Panc1 (cell line): Measurements from ENCODE around the gene WBP1L. TPM values are rescaled to one million over a fixed set of nuclear protein-coding genes. Genes with fewer than 3 reads are reported as not detected.

ENCODE experiments used
- ATAC-seq: fragments of 200-7000 bp; cut with Tn5 transposase; 2 replicates; pipeline ENCODE4 v1.9.1; 2020; ENCODE audit warnings: mild to moderate bottlenecking, moderate library complexity
- BruUV-seq: library from RNA; stranded (reverse); fragments of 400-500 nt; replicated peaks from 2 replicates; lab custom pipeline; 2021; lab: Mats Ljungman, UMichigan
- CTCF ChIA-PET: fragments of 300-600 bp; sonication (Branson Sonifier 250); formaldehyde crosslinking; loops from one replicate; lab custom pipeline; 2022; ENCODE audit warnings: antibody characterized with exemption; lab: Charles Lee
- POLR2A ChIA-PET: fragments of 300-600 bp; sonication (Branson Sonifier 250); formaldehyde crosslinking; loops from one replicate; lab custom pipeline; 2022; ENCODE audit warnings: antibody characterized with exemption; lab: Charles Lee
- DNase-seq: peaks from one replicate; pipeline ENCODE4 v3.0.0-alpha.2; 2010; ENCODE audit warnings: low read depth, low spot score
- H3K27ac ChIP-seq: 2 replicates; pipeline ENCODE4 v1.5.1; 2011; ENCODE audit warnings: mild to moderate bottlenecking, low read length, inconsistent platforms
- H3K27me3 ChIP-seq: fragments of 200-500 bp; sonication (Bioruptor generic); 2 replicates; pipeline ENCODE4 v1.6.0; 2014; ENCODE audit warnings: low read length, inconsistent platforms; ENCODE audit not compliant: control insufficient read depth, insufficient read depth
- H3K36me3 ChIP-seq: fragments of 200-500 bp; sonication (Bioruptor generic); 2 replicates; pipeline ENCODE4 v1.5.1; 2014; ENCODE audit warnings: inconsistent platforms, mild to moderate bottlenecking, low read length, moderate library complexity; ENCODE audit not compliant: control insufficient read depth, insufficient read depth
- H3K4me1 ChIP-seq: 2 replicates; pipeline ENCODE4 v1.5.1; 2011; ENCODE audit warnings: inconsistent platforms, mild to moderate bottlenecking, low read length, moderate library complexity; ENCODE audit not compliant: control insufficient read depth, insufficient read depth
- H3K4me3 ChIP-seq, 2 experiments: 2 replicates each; pipeline ENCODE4 v1.5.1; 2011 to 2012; ENCODE audit warnings: low read depth in 2 of 2, low read length in 2 of 2, mild to moderate bottlenecking in 2 of 2, inconsistent platforms in 1 of 2, moderate library complexity in 1 of 2
- H3K9me3 ChIP-seq: fragments of 200-500 bp; sonication (Bioruptor generic); 2 replicates; pipeline ENCODE4 v1.5.1; 2014; ENCODE audit warnings: low read depth, mild to moderate bottlenecking, inconsistent platforms, low read length, moderate library complexity; ENCODE audit not compliant: control insufficient read depth, insufficient read depth
- POLR2AphosphoS5 ChIP-seq: IDR thresholded peaks from 2 replicates; pipeline ENCODE4 v1.6.1; 2012; ENCODE audit warnings: mild to moderate bottlenecking, low read depth, low read length, moderate library complexity
- SIN3A ChIP-seq: IDR thresholded peaks from 2 replicates; pipeline ENCODE4 v1.6.1; 2012; ENCODE audit warnings: low read depth, mild to moderate bottlenecking, low read length, moderate library complexity, borderline replicate concordance; ENCODE audit not compliant: insufficient read depth
- TCF7L2 ChIP-seq: IDR thresholded peaks from 2 replicates; pipeline ENCODE4 v1.6.1; 2011; ENCODE audit warnings: mild to moderate bottlenecking, low read depth, low read length, inconsistent platforms
- in situ Hi-C: cut with HindIII; loops from 2 replicates; pipeline ENCODE4 v1.10.0; 2016; ENCODE audit warnings: low sequenced_read_pairs, low pct_unique_long_range_greater_than_20kb
- intact Hi-C: fragments of 100-400 bp; cut with micrococcal nuclease; formaldehyde crosslinking; loops from one replicate; pipeline ENCODE4 v1.10.0; 2022; ENCODE audit not compliant: unreplicated experiment
- total RNA-seq: library from RNA; stranded (reverse); gene quantifications from one replicate; pipeline ENCODE4 v1.2.1, GENCODE V29; 2021; ENCODE audit not compliant: unreplicated experiment
- TF ChIP-seq, protein P1 (sequence below): fragments of 450-650 bp; IDR thresholded peaks from 2 replicates; pipeline ENCODE4 v1.5.1; 2017; ENCODE audit warnings: mild to moderate bottlenecking
- TF ChIP-seq, protein P2 (sequence below), 2 experiments: IDR thresholded peaks; 2 replicates each; pipeline ENCODE4 v1.6.1; 2011 to 2012; ENCODE audit warnings: low read depth in 2 of 2, control low read depth in 1 of 2, low read length in 1 of 2, mild to moderate bottlenecking in 1 of 2, moderate library complexity in 1 of 2; ENCODE audit not compliant: insufficient read depth in 1 of 2

WBP1L gene
- total RNA-seq, 1 experiment from 2014 or later, result 91.3 TPM

DNA sequence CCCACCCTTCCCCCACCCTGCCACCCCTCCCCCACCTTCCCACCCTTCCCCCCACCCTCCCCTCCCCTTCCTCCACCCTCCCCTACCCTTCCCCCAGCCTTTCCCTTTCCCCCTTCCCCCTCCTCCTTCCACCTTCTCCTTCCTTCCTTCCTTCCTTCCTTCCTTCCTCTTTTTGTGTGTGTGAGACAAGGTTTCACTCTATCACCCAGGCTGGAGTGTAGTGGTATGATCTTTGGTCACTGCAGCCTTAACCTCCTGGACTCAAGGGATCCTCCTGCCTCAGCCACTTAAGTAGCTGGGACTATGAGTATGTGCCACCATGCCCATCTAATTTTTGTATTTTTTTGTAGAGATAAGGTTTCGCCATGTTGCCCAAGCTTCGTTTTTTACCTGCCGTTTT, 58.2 kb downstream of the WBP1L start:
- Histone ChIP-seq H3K36me3 (0 out of 2 replicates have a peak, but pooled peaks cover 3% of the 10 kb centered on the region), H3K4me3 (no peak overlapping the region), H3K27ac (peak overlapping the region; percentile 2; the same call in 1 of the 2 replicates), H3K4me1 (peaks cover 36% of the 10 kb centered on the region), H3K27me3 (no peaks in the 10 kb centered on the region), H3K9me3 (no peaks in the 10 kb centered on the region)
- ChIA-PET CTCF (interaction anchor here (0.6 kb wide), 1 partner anchor 33 kb away, joined by 4 read pairs; no protein-coding TSS in a partner anchor), POLR2A (interaction anchor here (0.7 kb wide), 2 partner anchors 15 to 27 kb away, joined by 9 to 11 read pairs; no protein-coding TSS in a partner anchor)
- DNase-seq (no peak), ATAC-seq (no peak)
- BruUV-seq, result no TSS peak
- intact Hi-C loops, result no loop called here
- in situ Hi-C loops, result no loop called here
- TF ChIP-seq, protein P1, sequence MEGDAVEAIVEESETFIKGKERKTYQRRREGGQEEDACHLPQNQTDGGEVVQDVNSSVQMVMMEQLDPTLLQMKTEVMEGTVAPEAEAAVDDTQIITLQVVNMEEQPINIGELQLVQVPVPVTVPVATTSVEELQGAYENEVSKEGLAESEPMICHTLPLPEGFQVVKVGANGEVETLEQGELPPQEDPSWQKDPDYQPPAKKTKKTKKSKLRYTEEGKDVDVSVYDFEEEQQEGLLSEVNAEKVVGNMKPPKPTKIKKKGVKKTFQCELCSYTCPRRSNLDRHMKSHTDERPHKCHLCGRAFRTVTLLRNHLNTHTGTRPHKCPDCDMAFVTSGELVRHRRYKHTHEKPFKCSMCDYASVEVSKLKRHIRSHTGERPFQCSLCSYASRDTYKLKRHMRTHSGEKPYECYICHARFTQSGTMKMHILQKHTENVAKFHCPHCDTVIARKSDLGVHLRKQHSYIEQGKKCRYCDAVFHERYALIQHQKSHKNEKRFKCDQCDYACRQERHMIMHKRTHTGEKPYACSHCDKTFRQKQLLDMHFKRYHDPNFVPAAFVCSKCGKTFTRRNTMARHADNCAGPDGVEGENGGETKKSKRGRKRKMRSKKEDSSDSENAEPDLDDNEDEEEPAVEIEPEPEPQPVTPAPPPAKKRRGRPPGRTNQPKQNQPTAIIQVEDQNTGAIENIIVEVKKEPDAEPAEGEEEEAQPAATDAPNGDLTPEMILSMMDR, result no peak
- TF ChIP-seq POLR2AphosphoS5 (no peak), SIN3A (no peak), TCF7L2 (no peak)
- TF ChIP-seq, protein P2, sequence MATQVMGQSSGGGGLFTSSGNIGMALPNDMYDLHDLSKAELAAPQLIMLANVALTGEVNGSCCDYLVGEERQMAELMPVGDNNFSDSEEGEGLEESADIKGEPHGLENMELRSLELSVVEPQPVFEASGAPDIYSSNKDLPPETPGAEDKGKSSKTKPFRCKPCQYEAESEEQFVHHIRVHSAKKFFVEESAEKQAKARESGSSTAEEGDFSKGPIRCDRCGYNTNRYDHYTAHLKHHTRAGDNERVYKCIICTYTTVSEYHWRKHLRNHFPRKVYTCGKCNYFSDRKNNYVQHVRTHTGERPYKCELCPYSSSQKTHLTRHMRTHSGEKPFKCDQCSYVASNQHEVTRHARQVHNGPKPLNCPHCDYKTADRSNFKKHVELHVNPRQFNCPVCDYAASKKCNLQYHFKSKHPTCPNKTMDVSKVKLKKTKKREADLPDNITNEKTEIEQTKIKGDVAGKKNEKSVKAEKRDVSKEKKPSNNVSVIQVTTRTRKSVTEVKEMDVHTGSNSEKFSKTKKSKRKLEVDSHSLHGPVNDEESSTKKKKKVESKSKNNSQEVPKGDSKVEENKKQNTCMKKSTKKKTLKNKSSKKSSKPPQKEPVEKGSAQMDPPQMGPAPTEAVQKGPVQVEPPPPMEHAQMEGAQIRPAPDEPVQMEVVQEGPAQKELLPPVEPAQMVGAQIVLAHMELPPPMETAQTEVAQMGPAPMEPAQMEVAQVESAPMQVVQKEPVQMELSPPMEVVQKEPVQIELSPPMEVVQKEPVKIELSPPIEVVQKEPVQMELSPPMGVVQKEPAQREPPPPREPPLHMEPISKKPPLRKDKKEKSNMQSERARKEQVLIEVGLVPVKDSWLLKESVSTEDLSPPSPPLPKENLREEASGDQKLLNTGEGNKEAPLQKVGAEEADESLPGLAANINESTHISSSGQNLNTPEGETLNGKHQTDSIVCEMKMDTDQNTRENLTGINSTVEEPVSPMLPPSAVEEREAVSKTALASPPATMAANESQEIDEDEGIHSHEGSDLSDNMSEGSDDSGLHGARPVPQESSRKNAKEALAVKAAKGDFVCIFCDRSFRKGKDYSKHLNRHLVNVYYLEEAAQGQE (IDR thresholded peaks at IDR 0.05; ENCODE audit: insufficient read depth in 1 of 2, low read depth in 2 of 2, low read length in 1 of 2), result no peak

DNA sequence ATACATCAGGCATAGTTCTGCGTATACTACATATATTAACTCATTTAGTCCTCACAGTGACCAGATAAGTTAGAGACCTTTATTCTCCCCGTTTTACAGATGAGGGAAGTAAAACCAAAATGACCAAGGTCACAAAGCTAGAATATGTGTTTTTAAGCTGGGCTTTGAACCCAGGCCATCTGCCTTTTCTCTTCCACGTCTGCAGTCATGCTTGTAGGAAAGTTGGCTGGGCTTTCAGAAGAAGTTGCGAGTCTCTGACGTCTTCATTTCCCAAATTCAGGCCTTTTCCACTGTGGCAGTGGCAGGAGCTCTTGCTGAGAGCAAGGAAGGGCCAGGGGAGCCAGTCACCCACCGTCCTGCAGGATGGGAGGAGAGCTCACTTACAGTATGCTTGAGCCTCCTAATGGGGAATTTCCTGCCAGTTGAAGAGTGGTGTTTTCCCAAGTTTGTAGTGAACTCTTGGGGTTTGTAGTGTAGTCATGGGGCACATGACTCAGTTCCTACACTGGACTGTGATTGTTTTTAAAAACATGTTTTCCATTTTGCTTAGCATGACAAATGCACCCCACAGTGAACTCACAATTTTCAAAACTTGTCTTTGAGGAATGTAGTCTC, 59.3 kb downstream of the WBP1L start:
- peak; percentile 81 for ATAC-seq
- in situ Hi-C loops, result no loop called here
- Histone ChIP-seq H3K36me3 (0 out of 2 replicates have a peak, but pooled peaks cover 3% of the 10 kb centered on the region), H3K4me1 (peaks cover 35% of the 10 kb centered on the region), H3K9me3 (no peaks in the 10 kb centered on the region), H3K27ac (peak overlapping the region; percentile 1; the same call in 1 of the 2 replicates), H3K4me3 (no peak overlapping the region), H3K27me3 (no peaks in the 10 kb centered on the region)
- TF ChIP-seq POLR2AphosphoS5 (no peak), TCF7L2 (no peak), SIN3A (no peak)
- TF ChIP-seq, protein P2 (IDR thresholded peaks at IDR 0.05; ENCODE audit: insufficient read depth in 1 of 2, low read depth in 2 of 2, low read length in 1 of 2), result no peak
- TF ChIP-seq, protein P1, result no peak
- DNase-seq, result no peak
- POLR2A ChIA-PET, result interaction anchor here (0.6 kb wide), 1 partner anchor 31 kb away, joined by 16 read pairs; no protein-coding TSS in a partner anchor
- intact Hi-C loops, result no loop called here
- CTCF ChIA-PET, result no interaction called here
- BruUV-seq, result no TSS peak
